Right cardiac atrium (tissue), 5 donors: Measurements from ENCODE around the gene ARHGAP24. TPM values are rescaled to one million over a fixed set of nuclear protein-coding genes. Genes with fewer than 3 reads are reported as not detected.

ENCODE experiments used
- ATAC-seq, 2 donors: fragments of 200-7000 bp; cut with Tn5 transposase; one replicate each; pipeline versions ENCODE4 v1.8.0 to v1.9.1; 2020; ENCODE audit warnings: moderate library complexity in 2 of 2, mild to moderate bottlenecking in 1 of 2
- DNase-seq, 3 donors: peaks; one replicate each; pipeline ENCODE4 v3.0.0-alpha.2; 2020
- H3K27ac ChIP-seq: one replicate; pipeline ENCODE4 v1.5.1; 2013; ENCODE audit warnings: mild to moderate bottlenecking, low read length, control low read depth, moderate library complexity
- H3K27me3 ChIP-seq: one replicate; pipeline ENCODE4 v1.6.1; 2013; ENCODE audit not compliant: control insufficient read depth, insufficient read depth
- H3K4me1 ChIP-seq: one replicate; pipeline ENCODE4 v1.6.1; 2013; ENCODE audit warnings: low read length; ENCODE audit not compliant: control insufficient read depth, insufficient read depth
- H3K4me3 ChIP-seq: one replicate; pipeline ENCODE4 v1.5.1; 2013; ENCODE audit warnings: low read length, control low read depth
- H3K9me3 ChIP-seq: one replicate; pipeline ENCODE4 v1.6.1; 2013; ENCODE audit warnings: low read length; ENCODE audit not compliant: control insufficient read depth
- WGBS: extraction: QIAGEN DNeasy Blood & Tissue Kit; methylation state at CpG from one replicate; pipeline ENCODE4 v1.1.7; 2013; 5-methylcytosine and 5-hydroxymethylcytosine counted together
- intact Hi-C, 4 donors: fragments of 100-400 bp; cut with DNase I; formaldehyde crosslinking; loops; one replicate each; pipeline versions ENCODE4 v1.11.0 to v1.14.0; 2022 to 2023
- polyA plus RNA-seq: library from polyadenylated mRNA; stranded (reverse); fragments of 200-250 nt; gene quantifications from one replicate; pipeline ENCODE4 v1.2.3, GENCODE V29; 2013
- total RNA-seq, 4 donors: library from RNA; stranded (reverse); fragmentation: NEBNext Ultra II Directional; extraction: Animal tissue kit (Norgen Biotek cat#: 25700); gene quantifications; one replicate each; pipeline ENCODE4 v1.2.1, GENCODE V29; 2021
- donor health status: healthy with polysubstance abuse.
- donor health status: DM: no; HTN: yes; CAD: no.
- donor health status: DM: no; HTN: no; CAD: no.
- donor health status: DM: no; HTN: yes; CAD: no; lungs with severe emphysema.
- donor health status: DM: yes; HTN: yes; CAD: no.

The ARHGAP24 gene
- total and polyA plus RNA-seq, 5 donors, result 16.7 to 49.3 (median 36.7) TPM

DNA sequence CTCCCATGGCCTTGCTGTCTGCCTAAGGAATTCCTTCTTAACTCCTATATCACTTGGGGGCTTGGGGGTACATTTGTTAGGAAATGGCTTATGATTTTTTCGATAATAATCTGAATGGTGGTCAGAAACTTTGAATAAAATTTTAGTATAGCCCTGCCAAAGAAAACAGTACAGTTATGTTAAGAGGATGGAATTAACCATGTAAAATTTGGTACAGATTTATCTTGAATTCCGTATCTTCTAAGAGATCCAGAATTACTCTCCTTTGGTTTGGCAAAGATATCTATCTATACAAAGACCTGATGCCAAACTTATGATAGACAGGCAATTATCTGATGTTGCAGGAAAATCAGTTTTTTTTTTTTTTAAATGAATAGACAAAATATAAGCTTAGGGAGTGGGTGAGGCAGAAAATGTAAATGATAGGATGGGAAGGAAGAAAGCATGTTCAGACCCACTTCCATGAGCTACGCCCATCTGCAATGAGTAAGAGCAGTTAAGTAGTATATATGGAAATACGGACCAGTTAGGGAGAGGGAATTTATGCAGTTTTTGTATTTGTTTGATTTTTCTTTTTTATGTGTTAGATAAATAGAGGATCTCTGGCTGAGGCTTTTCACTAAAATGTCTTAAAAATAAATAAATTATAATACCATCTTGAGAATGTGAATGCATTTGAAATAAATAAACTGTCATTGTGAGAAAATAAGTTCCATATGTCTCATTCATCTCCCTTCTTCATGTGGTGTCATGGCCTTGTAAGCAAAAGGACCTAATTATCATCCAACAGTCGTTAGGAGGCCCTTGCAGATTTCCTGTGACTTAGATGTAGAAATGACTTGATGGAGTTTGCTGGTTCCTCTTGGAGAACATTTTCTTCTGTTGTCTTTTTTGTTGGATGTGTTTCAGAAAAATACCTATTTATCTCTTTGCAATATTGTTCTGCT lies 389.6 kb downstream of the ARHGAP24 start:
- Histone ChIP-seq H3K9me3 (no peaks in the 10 kb centered on the region), H3K4me1 (no peaks in the 10 kb centered on the region), H3K27me3 (no peaks in the 10 kb centered on the region), H3K4me3 (no peak overlapping the region), H3K27ac (no peak overlapping the region)
- 69% methylated on average over 5 of the region's 5 CpGs for WGBS
- intact Hi-C loops, result no loop called here
- ATAC-seq (no peak), DNase-seq (no peak)

DNA sequence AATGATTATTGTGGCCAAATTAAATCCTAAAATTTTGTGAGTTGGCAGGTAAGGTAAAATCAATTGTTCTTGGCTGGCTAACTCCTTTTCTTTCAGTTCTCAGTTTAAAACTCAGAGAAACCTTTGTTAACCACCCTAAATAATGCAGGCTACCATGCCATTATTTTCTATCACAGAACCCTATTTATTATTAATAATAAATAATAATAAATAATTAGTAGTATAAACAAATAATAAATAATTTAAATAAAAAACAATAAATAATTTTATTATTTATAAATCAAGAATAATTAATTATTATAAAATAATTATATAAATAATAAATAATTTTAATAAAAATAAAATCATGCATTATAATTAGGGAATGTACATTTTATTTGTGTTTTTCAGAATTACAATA lies 390.3 kb downstream of the ARHGAP24 start:
- DNase-seq (no peak), ATAC-seq (no peak)
- Histone ChIP-seq H3K4me1 (no peaks in the 10 kb centered on the region), H3K27ac (no peak overlapping the region), H3K27me3 (no peaks in the 10 kb centered on the region), H3K4me3 (no peak overlapping the region), H3K9me3 (no peaks in the 10 kb centered on the region)
- intact Hi-C loops, result no loop called here

DNA sequence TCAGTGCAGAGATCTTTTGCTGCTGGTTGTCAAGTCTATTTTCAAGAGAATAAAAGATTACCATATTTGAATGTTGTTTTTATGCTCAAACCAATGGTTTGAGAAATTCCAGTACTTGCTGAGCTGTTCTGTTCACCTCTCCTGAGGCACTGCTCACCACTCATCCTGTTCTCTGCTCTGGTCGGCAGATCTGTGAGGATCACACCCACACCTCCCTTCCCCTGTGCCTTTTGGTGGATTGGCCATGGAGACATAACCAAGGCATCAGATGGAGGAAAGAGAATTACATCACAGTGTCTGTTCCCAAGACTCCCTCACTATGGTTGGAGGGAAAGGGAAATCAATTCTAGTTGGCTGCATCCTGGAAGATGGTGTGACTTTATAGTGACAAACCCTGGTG lies 391.6 kb downstream of the ARHGAP24 start:
- no peaks in the 10 kb centered on the region for H3K4me1 ChIP-seq
- intact Hi-C loops, result no loop called here
- H3K27ac ChIP-seq, result no peak overlapping the region
- H3K9me3 ChIP-seq, result no peaks in the 10 kb centered on the region
- no peak overlapping the region for H3K4me3 ChIP-seq
- DNase-seq (no peak), ATAC-seq (no peak)
- H3K27me3 ChIP-seq, result no peaks in the 10 kb centered on the region
- 45% methylated on average over 1 of the region's 1 CpG for WGBS

DNA sequence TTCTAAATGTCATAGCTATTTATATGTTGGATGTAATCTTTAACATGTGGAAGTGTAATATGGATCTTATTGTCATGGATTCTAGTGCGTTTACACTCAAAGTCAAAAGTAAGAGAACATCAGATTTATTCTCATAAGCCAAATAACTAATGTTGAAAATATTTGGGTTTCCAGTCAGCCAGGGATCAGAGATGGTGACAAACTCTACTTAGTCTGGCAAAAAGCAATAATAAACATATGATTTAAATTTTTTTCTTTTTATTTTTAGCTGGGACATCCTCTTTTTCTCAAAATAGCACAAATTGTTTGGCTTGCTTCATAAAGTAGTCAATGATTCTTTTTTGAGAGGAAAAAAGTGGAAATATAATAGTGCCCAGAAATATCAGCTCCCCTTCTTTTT lies 392.3 kb downstream of the ARHGAP24 start:
- intact Hi-C loops, result no loop called here
- ATAC-seq (no peak), DNase-seq (no peak)
- Histone ChIP-seq H3K27ac (no peak overlapping the region), H3K9me3 (no peaks in the 10 kb centered on the region), H3K4me1 (no peaks in the 10 kb centered on the region), H3K27me3 (no peaks in the 10 kb centered on the region), H3K4me3 (no peak overlapping the region)
- WGBS, result 64% methylated on average over 1 of the region's 1 CpG

DNA sequence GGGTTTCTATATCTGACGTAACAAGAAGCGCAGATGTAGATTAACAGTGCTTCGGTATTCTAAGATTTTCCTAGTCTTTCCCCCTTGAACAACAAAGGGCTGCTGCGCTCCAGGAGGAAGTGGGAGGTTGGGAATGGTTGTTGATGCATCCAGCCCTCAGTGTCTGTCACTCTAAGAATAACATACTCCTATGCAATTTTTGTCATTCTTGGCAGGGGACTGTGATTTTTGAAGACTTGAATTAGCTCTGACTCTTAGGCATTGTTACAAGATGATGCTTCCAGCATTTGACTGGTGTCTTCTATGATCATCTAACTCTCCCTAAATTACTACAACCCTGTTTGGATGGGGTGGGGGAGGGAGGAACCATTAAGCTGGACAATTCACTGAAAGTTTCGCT lies 394.2 kb downstream of the ARHGAP24 start:
- DNase-seq (no peak), ATAC-seq (no peak)
- H3K4me3 ChIP-seq, result no peak overlapping the region
- no peaks in the 10 kb centered on the region for H3K4me1 ChIP-seq
- H3K27ac ChIP-seq, result no peak overlapping the region
- H3K27me3 ChIP-seq, result no peaks in the 10 kb centered on the region
- 55% methylated on average over 5 of the region's 5 CpGs for WGBS
- intact Hi-C loops, result no loop called here
- H3K9me3 ChIP-seq, result no peaks in the 10 kb centered on the region

DNA sequence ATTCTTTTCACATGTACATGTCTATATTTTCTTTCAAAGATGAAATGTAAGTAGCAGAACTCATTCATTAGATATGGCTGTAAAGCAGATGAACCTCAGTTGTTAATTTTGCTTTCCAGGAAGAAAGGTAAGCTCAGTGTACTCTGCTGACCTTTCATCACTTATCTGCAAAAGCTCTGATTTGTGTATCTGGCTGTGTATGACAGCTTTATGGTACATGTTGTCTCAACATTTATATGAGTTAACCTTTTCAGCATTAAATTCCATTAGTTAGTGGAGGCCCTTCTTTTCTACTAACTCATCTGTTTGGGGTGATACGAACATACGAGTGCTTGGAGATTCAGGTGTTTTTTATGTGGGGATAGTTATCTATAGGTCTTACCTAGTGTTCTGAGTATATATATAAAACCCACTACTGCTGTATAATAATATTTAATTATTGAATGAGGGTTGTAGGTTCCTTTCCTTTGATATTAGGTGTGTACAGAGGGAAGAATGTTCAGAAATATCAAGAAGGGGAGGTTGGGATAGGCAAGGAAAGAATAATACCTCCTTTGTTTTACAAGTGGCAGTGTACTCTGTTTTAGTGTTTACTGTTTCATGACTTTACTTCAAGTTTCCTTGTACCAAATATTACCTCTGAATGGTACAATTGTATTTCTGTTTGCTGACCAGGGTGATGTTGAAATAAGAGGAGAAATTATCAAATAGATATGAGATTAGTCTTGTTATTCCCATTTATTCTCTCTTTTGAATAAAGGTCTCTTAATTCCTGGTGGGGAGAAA lies 395.5 kb downstream of the ARHGAP24 start:
- ATAC-seq (no peak), DNase-seq (no peak)
- Histone ChIP-seq H3K27ac (no peak overlapping the region), H3K4me3 (no peak overlapping the region), H3K9me3 (no peaks in the 10 kb centered on the region), H3K27me3 (no peaks in the 10 kb centered on the region), H3K4me1 (no peaks in the 10 kb centered on the region)
- 95% methylated on average over 2 of the region's 2 CpGs for WGBS
- intact Hi-C loops, result no loop called here

DNA sequence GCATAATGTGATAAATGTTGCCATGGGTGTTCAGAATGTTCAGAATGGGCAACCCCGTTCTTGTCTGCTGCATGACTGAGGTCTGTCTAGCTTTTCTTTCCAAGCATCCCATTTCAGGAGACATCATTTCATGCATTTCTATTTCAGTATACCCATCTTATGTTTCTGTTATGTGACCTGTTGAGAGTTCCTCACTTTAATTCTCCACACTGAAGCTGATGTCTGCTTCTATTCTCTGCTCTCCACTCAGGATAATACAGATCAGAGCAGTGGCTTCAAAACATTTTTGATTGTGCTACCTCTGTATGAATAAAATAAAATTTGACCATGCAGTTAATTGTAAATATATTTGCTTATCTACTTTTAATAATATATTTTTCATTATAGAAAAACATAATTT lies 398.6 kb downstream of the ARHGAP24 start:
- Histone ChIP-seq H3K4me1 (no peaks in the 10 kb centered on the region), H3K9me3 (no peaks in the 10 kb centered on the region), H3K4me3 (no peak overlapping the region), H3K27me3 (no peaks in the 10 kb centered on the region), H3K27ac (no peak overlapping the region)
- intact Hi-C loops, result no loop called here
- 88% methylated on average over 1 of the region's 1 CpG for WGBS
- no peak for DNase-seq
- no peak for ATAC-seq

DNA sequence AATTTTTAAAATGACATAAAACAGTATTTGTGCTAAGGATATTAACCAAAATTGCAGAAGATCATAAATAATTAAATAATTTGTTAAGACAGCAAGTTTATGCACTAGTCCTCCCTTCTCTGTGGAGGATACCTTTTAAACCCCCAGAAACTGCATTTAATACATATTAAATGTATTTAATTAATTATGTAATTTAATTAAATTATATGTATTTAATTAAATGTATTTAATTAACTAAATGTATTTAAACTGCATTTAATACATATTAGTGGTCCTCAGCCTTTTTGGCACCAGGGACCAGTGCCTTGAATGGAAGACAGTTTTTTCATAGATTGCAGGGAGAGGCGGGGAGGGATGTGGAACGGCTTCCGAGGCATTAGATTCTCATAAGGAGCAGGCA lies 404.6 kb downstream of the ARHGAP24 start:
- no peak overlapping the region for H3K27ac ChIP-seq
- ATAC-seq, result no peak
- no peak for DNase-seq
- H3K4me3 ChIP-seq, result no peak overlapping the region
- H3K4me1 ChIP-seq, result no peaks in the 10 kb centered on the region
- no peaks in the 10 kb centered on the region for H3K9me3 ChIP-seq
- no peaks in the 10 kb centered on the region for H3K27me3 ChIP-seq
- intact Hi-C loops, result no loop called here
- WGBS, result 95% methylated on average over 3 of the region's 3 CpGs

DNA sequence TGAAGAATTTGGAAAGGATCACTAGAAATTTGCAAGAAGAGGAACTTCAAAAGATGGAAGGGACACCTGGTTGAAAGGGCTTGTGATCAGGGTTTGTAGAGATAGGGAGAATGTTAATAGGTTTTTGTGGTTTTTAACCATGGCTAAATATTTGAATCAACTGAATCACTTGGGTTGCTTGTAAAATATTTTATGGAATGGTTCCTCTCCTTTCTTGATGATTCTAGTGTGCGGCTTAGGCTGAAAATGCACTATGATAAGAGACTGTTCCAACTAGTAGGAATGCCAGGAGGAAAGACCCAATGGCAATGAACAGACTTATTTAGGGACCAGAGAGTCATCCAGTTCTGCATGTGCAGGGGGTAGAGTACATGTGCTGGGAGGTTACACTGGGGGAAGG lies 408.2 kb downstream of the ARHGAP24 start:
- no peak for ATAC-seq
- Histone ChIP-seq H3K4me3 (no peak overlapping the region), H3K27me3 (no peaks in the 10 kb centered on the region), H3K27ac (no peak overlapping the region), H3K9me3 (no peaks in the 10 kb centered on the region), H3K4me1 (no peaks in the 10 kb centered on the region)
- intact Hi-C loops, result no loop called here
- WGBS, result 95% methylated on average over 1 of the region's 1 CpG
- DNase-seq, result no peak

DNA sequence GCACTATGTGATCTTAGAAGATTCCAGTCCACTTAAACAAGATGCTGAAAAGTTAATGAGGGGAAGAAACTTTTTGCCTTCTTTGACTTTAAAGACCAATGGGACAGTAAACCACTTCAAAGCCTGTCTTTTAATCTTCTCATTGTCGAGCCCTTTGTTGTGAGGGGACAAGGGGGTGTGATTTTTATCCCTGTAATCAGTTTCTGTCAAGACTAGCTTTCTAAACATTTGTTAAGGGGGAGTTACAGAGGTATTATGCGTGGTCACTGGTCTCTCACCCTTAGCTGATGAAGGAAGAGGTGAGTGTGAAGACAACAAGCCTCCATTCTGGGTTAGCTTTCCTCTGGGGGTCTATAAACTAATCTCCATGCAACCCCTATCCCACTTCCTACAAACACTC lies 409.3 kb downstream of the ARHGAP24 start:
- Histone ChIP-seq H3K27ac (no peak overlapping the region), H3K27me3 (no peaks in the 10 kb centered on the region), H3K9me3 (no peaks in the 10 kb centered on the region), H3K4me3 (no peak overlapping the region), H3K4me1 (no peaks in the 10 kb centered on the region)
- intact Hi-C loops, result no loop called here
- ATAC-seq, result no peak
- no peak for DNase-seq
- WGBS, result 53% methylated on average over 2 of the region's 2 CpGs

DNA sequence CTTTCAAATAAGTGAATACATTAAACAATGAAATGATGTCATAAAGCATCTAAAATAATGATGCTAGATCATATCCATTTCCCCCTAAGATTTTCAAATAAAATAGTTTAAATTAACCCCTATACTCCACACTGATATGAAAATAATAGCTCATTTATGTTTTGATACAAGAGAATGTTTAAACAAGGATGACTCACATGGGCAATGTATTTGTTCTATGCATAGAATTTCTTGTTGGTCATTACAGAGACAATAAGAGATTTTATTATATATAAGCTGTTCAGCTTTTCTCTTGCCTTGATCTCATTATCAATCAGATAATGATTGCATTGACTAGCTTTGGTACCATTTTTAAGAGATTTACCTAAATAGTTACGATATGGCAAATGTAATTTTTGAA lies 411.7 kb downstream of the ARHGAP24 start:
- ATAC-seq, result no peak
- Histone ChIP-seq H3K27me3 (no peaks in the 10 kb centered on the region), H3K4me3 (no peak overlapping the region), H3K9me3 (no peaks in the 10 kb centered on the region), H3K4me1 (no peaks in the 10 kb centered on the region), H3K27ac (no peak overlapping the region)
- 94% methylated on average over 1 of the region's 1 CpG for whole genome bisulfite sequencing
- intact Hi-C loops, result no loop called here
- no peak for DNase-seq
